ENCODE measurements around the gene PHACTR3.
"Not testable (repeated sequence)": the region's sequence is repeated elsewhere in the genome, so short reads cannot be mapped to it uniquely, and the experiment has no call there.

Gene PHACTR3

GRCh38 chr20:59589086-59589684 is 15.2 kb upstream of the PHACTR3 start:
- DNase-seq (ENCODE audit: low read depth): no peak

- DNase-seq (ENCODE audit: low read depth): no peak
Observed at GRCh38 chr20:59591061-59591460, 13.3 kb upstream of the PHACTR3 start.

- no peak for DNase-seq (ENCODE audit: low read depth)
Observed at GRCh38 chr20:59596690-59597089, 7.7 kb upstream of the PHACTR3 start.

- DNase-seq (ENCODE audit: low read depth): no peak
Observed at GRCh38 chr20:59597240-59597639, 7.1 kb upstream of the PHACTR3 start.

- DNase-seq (ENCODE audit: low read depth): no peak
Observed at GRCh38 chr20:59598625-59599310, 5.6 kb upstream of the PHACTR3 start.

- DNase-seq (ENCODE audit: low read depth): no peak
Observed at GRCh38 chr20:59599941-59600340, 4.4 kb upstream of the PHACTR3 start.

- DNase-seq (ENCODE audit: low read depth): no peak
Observed at GRCh38 chr20:59600472-59600871, 3.9 kb upstream of the PHACTR3 start.

GRCh38 chr20:59602546-59603080 is 1.7 kb upstream of the PHACTR3 start:
- DNase-seq (ENCODE audit: low read depth): no peak

GRCh38 chr20:59603176-59603575 is 1.2 kb upstream of the PHACTR3 start:
- DNase-seq (ENCODE audit: low read depth): no peak

GRCh38 chr20:59604741-59605600 is 631 bp downstream of the PHACTR3 start:
- no peak for DNase-seq (ENCODE audit: low read depth)

- DNase-seq (ENCODE audit: low read depth): no peak
Observed at GRCh38 chr20:59605601-59606364, 1.4 kb downstream of the PHACTR3 start.

GRCh38 chr20:59606566-59606965 is 2.2 kb downstream of the PHACTR3 start:
- DNase-seq (ENCODE audit: low read depth): no peak

- no peak for DNase-seq (ENCODE audit: low read depth)
Observed at GRCh38 chr20:59608396-59608795, 4.1 kb downstream of the PHACTR3 start.

- DNase-seq (ENCODE audit: low read depth): no peak
Observed at GRCh38 chr20:59608871-59609270, 4.5 kb downstream of the PHACTR3 start.

- DNase-seq (ENCODE audit: low read depth): no peak
Observed at GRCh38 chr20:59611286-59611685, 6.9 kb downstream of the PHACTR3 start.

- DNase-seq (ENCODE audit: low read depth): no peak
Observed at GRCh38 chr20:59613861-59614260, 9.5 kb downstream of the PHACTR3 start.

GRCh38 chr20:59614714-59615113 is 10.4 kb downstream of the PHACTR3 start:
- no peak for DNase-seq (ENCODE audit: low read depth)

- no peak for DNase-seq (ENCODE audit: low read depth)
Observed at GRCh38 chr20:59616306-59616705, 12.0 kb downstream of the PHACTR3 start.

GRCh38 chr20:59617221-59617620 is 12.9 kb downstream of the PHACTR3 start:
- DNase-seq (ENCODE audit: low read depth): no peak

GRCh38 chr20:59618131-59618530 is 13.8 kb downstream of the PHACTR3 start:
- DNase-seq (ENCODE audit: low read depth): no peak

GRCh38 chr20:59618585-59618984 is 14.2 kb downstream of the PHACTR3 start:
- not testable (repeated sequence) for DNase-seq (ENCODE audit: low read depth)

All from stimulated activated CD8-positive, alpha-beta memory T cell treated with anti-CD3 and anti-CD28 coated beads, Interleukin-7, amount 100 ng/mL, for 24 hours (primary cell).